Tibial artery (tissue), 4 donors: ENCODE results near the gene ASRGL1.

Source experiments
- DNase-seq, 2 donors: peaks; one replicate each; pipeline ENCODE4 v3.0.0-alpha.2; 2019
- H3K27ac ChIP-seq, 2 donors: fragments of 200-600 bp; sonication (generic) in 1 of 2; 1 replicate in 1 of 2; 2 replicates in 1 of 2; pipeline ENCODE4 v1.5.1; 2018 to 2019; ENCODE audit warnings: mild to moderate bottlenecking in 1 of 2
- H3K27me3 ChIP-seq, 2 donors: fragments of 200-600 bp; sonication (generic) in 1 of 2; one replicate each; pipeline versions ENCODE4 v1.5.1 to v1.6.0; 2016 to 2019
- H3K36me3 ChIP-seq, 3 donors: fragments of 200-600 bp; sonication (generic) in 2 of 3; one replicate each; pipeline ENCODE4 v1.5.1; 2016 to 2019; ENCODE audit warnings: mild to moderate bottlenecking in 2 of 3
- H3K4me1 ChIP-seq, 4 donors: fragments of 200-600 bp; sonication (generic) in 2 of 4; 1 replicate in 3 of 4; 2 replicates in 1 of 4; pipeline ENCODE4 v1.5.1; 2016 to 2019
- H3K4me3 ChIP-seq, 2 donors: fragments of 200-600 bp; sonication (generic) in 1 of 2; 1 replicate in 1 of 2; 2 replicates in 1 of 2; pipeline ENCODE4 v1.5.1; 2018 to 2019; ENCODE audit warnings: mild to moderate bottlenecking in 2 of 2
- H3K9me3 ChIP-seq, 3 donors: fragments of 200-600 bp; sonication (generic) in 1 of 3; one replicate each; pipeline ENCODE4 v1.5.1; 2016 to 2019
- CTCF ChIP-seq, 2 experiments: fragments of 200-600 bp in 1 of 2; fragments of 450-650 bp in 1 of 2; IDR thresholded peaks; one replicate each; pipeline ENCODE4 v1.5.1; 2017 to 2019; ENCODE audit warnings: antibody characterized with exemption in 2 of 2, mild to moderate bottlenecking in 1 of 2, moderate library complexity in 1 of 2
- intact Hi-C: fragments of 100-400 bp; cut with DNase I; formaldehyde crosslinking; loops from one replicate; pipeline ENCODE4 v1.15.0; 2023; ENCODE audit warnings: low total_unique reads

ASRGL1 gene

GRCh38 chr11:62413060-62413696 lies 75.9 kb downstream of the ASRGL1 start:
- DNase-seq: no peak
- intact Hi-C loops: no loop called here

GRCh38 chr11:62416596-62416995 lies 79.3 kb downstream of the ASRGL1 start:
- H3K9me3 ChIP-seq: no peaks in the 10 kb centered on the region
- H3K36me3 ChIP-seq: no peaks in the 10 kb centered on the region
- no peak for DNase-seq
- intact Hi-C loops: no loop called here
- peaks cover 0 to 18% (median 0%) of the 10 kb centered on the region in 4 donors for H3K4me1 ChIP-seq
- no peak overlapping the region for H3K4me3 ChIP-seq
- no peak for TF ChIP-seq CTCF (IDR thresholded peaks at IDR 0.05)
- H3K27me3 ChIP-seq: no peaks in the 10 kb centered on the region
- no peak overlapping the region for H3K27ac ChIP-seq

More at GRCh38 chr11:62413060-62413696, 75.9 kb downstream of the ASRGL1 start:
- no peaks in the 10 kb centered on the region for H3K36me3 ChIP-seq
- peaks cover 0 to 7% (median 0%) of the 10 kb centered on the region in 4 donors for H3K4me1 ChIP-seq
- H3K27me3 ChIP-seq: no peaks in the 10 kb centered on the region
- H3K9me3 ChIP-seq: no peaks in the 10 kb centered on the region
- H3K27ac ChIP-seq: no peak overlapping the region
- H3K4me3 ChIP-seq: no peak overlapping the region
- no peak for TF ChIP-seq CTCF (IDR thresholded peaks at IDR 0.05)

- TF ChIP-seq CTCF (IDR thresholded peaks at IDR 0.05): no peak
- DNase-seq: no peak
- Histone ChIP-seq H3K27me3 (no peaks in the 10 kb centered on the region), H3K4me3 (no peak overlapping the region), H3K4me1 (peaks cover 0 to 15% (median 0%) of the 10 kb centered on the region in 4 donors), H3K9me3 (no peaks in the 10 kb centered on the region), H3K36me3 (no peaks in the 10 kb centered on the region), H3K27ac (no peak overlapping the region)
- intact Hi-C loops: no loop called here
Observed at GRCh38 chr11:62418136-62418535, 80.9 kb downstream of the ASRGL1 start.

GRCh38 chr11:62418733-62419132 lies 81.5 kb downstream of the ASRGL1 start, which contains the start of gene SCGB1A1:
SCGB1A1 (plus strand) TSS chr11:62419033; CDS start chr11:62419096, 63 bp downstream.
- H3K27me3 ChIP-seq: no peaks in the 10 kb centered on the region
- no peaks in the 10 kb centered on the region for H3K36me3 ChIP-seq
- TF ChIP-seq CTCF (IDR thresholded peaks at IDR 0.05): no peak
- H3K4me1 ChIP-seq: peaks cover 0 to 11% (median 0%) of the 10 kb centered on the region in 4 donors
- no peak within 1 kb of the TSS for H3K4me3 ChIP-seq
- no peak for DNase-seq
- H3K9me3 ChIP-seq: no peaks in the 10 kb centered on the region
- intact Hi-C loops: no loop called here
- peak within 1 kb of the TSS in 1 of 2 donors; percentile 36 for H3K27ac ChIP-seq

- H3K9me3 ChIP-seq: no peaks in the 10 kb centered on the region
- H3K4me3 ChIP-seq: no peak overlapping the region
- no peaks in the 10 kb centered on the region for H3K27me3 ChIP-seq
- intact Hi-C loops: no loop called here
- TF ChIP-seq CTCF (IDR thresholded peaks at IDR 0.05): no peak
- peaks cover 0 to 13% (median 1%) of the 10 kb centered on the region in 4 donors for H3K4me1 ChIP-seq
- DNase-seq: no peak
- H3K27ac ChIP-seq: peak overlapping the region in 1 of 2 donors; percentile 36
- H3K36me3 ChIP-seq: no peaks in the 10 kb centered on the region
Observed at GRCh38 chr11:62419314-62419929, 82.2 kb downstream of the ASRGL1 start.
